Body of pancreas (tissue), 4 donors: ENCODE results near the gene LARP4B.

Source experiments
- CTCF ChIP-seq, 7 experiments: fragments of 450-650 bp in 4 of 7; fragments of 200-600 bp in 3 of 7; sonication (generic) in 3 of 7; IDR thresholded peaks; one replicate each; pipeline ENCODE4 v1.5.1; 2016 to 2019; ENCODE audit warnings: antibody characterized with exemption in 7 of 7
- POLR2A ChIP-seq, 3 donors: fragments of 450-650 bp; IDR thresholded peaks; one replicate each; pipeline ENCODE4 v1.6.1; 2016; ENCODE audit warnings: antibody characterized with exemption in 3 of 3, mild to moderate bottlenecking in 2 of 3

GRCh38 chr10:784403-785088, 147.0 kb downstream of the LARP4B start:
- TF ChIP-seq POLR2A (IDR thresholded peaks at IDR 0.05), result peak; percentile 28 to 50 (median 44)
- peak in 4 of 7 experiments; percentile 7 to 30 (median 18) for TF ChIP-seq CTCF (IDR thresholded peaks at IDR 0.05)
